ENCODE data around the gene ZBTB46. TPM values are rescaled to one million over a fixed set of nuclear protein-coding genes. Genes with fewer than 3 reads are reported as not detected.

The ZBTB46 gene
- total RNA-seq, 1 donor from 2014 or later, result 30.2 TPM

DNA sequence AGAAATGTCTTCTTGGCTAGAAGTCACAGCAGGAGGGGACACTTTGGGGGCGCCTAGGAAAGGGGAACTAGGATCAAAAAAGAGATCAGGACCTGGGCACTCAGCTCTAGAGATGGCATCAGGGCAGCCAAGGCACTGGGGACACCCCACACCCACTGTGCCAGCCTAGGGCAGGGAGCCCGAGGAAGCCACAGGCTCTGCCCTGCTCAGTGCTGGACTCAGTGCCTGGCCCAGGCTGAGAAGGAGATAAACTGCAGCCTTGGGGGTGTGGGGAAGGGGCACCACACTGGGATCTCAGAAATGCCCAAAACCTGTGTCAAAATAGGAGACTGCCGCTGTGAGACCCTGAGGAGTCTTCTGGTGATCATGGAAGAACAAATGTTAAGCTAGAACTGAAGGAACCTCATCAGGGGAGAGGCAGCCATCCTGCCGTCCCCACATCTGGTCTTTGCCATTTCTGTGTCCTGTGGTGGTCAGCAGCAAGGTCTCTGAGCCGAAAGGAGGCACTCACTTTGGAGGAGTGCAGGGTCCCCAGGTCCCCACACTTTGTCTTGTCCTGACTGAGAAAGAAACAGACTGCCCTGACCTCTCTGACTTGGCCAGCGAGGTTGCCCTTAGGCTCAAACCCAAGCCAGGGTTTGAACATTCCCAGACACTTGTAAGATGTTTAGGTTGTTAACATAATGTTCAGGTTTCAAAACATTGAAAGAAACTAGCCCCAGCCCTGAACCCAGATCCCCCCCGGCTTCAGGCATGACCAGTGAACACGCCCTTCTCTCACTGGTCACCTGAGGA is 125.6 kb downstream of the ZBTB46 start:
- intact Hi-C loops (cut with DNase I), result no loop called here
- no peak for ATAC-seq
- peak; percentile 55 for DNase-seq (ENCODE audit: low spot score)

DNA sequence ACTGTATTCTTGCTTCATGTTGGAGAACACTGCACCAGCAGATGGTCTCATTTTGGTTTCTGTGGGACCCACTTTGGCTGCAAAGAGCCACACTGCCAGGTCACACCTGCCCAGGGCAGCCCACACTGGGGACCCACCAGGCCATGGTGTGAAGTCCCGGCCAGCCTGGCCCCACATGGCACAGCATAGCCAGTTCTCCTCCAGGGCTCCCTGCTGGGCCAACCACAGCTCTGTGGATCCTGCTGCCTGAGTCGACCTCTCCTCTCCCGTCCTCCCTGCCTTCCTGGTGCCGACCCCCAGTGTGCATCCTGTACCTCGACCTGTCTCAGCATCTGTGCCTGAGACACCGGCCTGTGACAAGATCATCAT is 126.3 kb downstream of the ZBTB46 start:
- intact Hi-C loops (cut with DNase I), result no loop called here
- DNase-seq (ENCODE audit: low spot score) (peak; percentile 61), ATAC-seq (no peak)

DNA sequence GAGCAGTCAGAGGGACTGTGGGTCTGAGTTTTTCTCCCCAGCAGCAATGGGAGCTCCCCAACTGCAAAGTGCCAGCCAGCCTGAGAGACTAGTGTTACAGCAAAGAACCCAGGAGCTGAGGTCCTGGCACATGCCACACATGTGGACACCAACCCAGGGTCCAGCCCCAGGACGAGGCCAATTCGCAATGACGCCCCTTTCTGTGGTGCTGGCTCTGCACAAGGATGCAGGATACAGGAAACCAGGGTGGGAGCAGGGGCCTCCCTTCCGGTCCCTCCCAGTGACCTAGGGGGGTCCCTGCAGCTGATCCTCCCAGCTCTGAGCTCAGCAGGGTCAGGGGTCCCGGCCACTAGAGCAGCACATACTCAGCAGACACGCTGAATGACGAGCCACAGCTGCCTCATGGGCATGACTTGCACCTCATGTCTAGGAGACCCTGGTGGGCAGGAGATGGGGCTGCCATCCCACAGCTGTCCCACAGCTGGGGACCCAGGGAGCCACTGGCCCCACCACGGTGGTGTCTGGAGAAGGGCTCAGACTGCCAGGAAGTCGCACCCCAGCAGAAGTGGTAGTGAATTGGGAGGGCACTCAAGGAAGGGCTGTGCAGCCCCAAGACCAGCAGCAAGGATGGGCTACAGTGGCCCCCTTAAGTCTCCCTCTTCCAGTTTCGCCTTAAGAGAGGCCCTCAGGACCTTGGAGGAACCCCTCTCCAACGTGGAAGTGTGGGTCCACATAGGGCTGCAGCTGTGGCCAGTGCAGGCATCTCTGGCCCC is 126.9 kb downstream of the ZBTB46 start:
- DNase-seq (ENCODE audit: low spot score), result peak; percentile 55
- intact Hi-C loops (cut with DNase I), result no loop called here
- no peak for ATAC-seq

DNA sequence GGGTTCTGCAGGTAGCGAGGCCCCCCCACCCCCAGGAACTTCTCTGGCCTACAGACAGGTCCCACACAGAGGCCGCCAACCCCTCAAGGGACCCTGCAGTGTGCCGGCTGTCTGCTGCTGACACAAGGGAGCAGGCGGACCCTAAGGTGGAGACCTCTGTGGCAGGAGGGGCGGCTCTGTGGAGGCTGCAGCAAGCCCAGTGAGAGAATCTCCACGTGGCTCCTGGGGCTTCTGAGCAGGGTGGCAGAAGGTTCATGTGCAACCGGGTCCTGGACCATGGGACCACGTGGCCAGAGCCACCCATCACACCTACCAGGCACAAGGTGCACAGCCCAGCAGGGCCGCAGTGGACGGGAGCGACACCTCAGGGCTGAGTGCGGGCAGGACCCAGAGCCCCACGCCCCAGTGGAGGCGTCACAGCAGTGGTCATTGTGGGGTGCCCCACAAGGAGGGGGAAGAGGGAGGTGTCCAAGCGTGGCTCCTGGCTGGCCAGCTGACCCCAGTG is 127.5 kb downstream of the ZBTB46 start:
- intact Hi-C loops (cut with DNase I), result no loop called here
- ATAC-seq, result no peak
- DNase-seq (ENCODE audit: low spot score), result peak; percentile 59

DNA sequence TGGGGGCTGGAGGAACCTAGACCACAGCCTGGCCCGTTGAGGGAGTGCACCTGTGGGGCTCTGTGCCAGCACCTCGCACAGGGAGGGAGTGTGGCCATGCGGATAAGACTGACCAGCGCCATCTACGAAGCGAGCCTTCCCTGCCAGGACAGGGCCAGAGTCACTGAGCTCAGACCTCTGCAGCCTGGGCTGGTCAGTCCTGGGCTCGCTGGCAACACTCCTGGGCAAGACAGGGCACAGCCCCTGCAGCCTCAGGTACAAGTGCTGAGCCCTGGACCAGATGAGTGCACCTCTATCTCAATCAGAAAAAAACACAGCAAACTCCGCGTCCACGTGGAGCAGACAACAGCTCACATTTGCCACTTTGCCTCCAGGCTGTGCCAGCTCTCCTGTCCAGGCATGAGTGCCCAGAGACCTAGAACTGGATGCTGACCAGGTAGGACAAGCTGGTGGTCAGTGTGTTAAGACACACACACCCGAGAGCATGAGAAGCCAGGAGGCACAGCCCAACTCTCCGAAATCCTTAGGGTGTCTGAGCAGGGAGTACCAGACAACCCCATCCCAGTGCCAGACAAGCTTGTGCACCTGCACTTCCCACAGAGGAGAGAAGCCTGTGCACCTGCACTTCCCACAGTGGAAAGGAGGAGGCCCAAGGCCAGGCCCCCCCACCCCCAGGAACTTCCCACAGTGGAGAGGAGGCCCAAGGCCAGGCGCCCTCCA is 128.2 kb downstream of the ZBTB46 start:
- intact Hi-C loops (cut with DNase I), result no loop called here
- ATAC-seq, result no peak
- DNase-seq (ENCODE audit: low spot score), result peak; percentile 61

DNA sequence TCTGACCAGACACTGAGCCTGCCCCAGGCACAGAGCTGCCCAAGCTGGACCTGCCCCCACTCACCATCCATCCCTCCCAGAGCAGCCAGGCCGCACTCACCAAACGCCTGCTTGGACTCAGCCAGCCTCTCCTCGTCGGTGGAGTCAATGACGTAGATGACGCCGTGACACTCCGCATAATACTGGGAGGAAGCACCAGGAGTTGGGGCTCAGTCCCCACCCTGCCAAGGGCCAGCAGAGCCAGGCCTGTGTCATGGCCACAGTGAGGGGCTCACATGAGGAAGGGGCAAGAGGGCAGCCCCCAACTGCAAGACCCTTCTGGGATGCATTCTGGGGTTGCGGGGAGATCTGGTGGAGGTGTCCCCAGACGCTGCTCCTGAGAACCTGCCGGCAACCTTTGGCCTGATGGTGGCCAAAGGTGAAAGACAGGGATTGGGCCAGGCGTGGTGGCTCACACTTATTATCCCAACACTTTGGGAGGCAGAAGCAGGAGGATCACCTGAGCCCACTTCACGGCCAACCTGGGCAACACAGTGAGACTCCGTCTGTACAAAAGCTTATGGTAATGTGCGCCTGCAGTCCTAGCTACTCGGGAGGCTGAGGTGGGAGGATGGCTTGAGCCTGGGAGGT is 128.9 kb downstream of the ZBTB46 start:
- ATAC-seq (no peak), DNase-seq (ENCODE audit: low spot score) (peak; percentile 57)
- intact Hi-C loops (cut with DNase I), result no loop called here

DNA sequence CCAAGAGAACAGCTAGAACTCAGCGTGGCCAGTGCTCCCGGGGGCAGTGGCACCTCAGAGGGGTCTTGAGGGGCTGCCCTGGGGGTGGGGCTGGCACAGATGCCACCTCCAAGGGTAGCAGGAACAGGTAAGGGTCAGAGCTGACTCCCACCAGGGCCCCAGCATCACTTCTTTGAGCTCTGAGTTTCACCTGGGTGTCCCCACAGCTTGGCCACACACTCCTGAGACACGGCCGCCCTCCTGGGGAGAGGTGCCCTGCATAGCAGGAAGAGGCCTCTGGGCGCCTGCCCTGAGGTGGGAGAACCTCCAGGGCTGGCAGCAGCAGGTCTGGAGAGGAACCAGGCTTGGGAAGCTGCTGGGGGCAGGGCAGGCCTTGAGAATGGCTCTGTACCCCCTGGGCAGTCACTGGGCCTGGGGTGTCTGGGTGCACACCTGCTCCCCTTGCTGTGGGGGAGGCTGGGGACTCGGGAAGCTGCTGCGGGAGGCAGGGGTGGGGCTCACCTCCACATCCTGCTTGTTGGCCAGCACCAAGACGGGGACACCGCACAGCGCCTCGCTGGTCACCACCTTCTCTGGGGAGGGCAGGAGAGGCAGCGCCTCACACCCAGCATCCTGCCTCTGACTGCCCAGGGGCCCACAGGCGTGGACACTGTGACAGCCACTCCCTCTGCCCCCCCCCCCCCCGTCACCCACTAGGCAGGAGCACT is 129.6 kb downstream of the ZBTB46 start:
- ATAC-seq, result no peak
- peak; percentile 55 for DNase-seq (ENCODE audit: low spot score)
- intact Hi-C loops (cut with DNase I), result no loop called here

DNA sequence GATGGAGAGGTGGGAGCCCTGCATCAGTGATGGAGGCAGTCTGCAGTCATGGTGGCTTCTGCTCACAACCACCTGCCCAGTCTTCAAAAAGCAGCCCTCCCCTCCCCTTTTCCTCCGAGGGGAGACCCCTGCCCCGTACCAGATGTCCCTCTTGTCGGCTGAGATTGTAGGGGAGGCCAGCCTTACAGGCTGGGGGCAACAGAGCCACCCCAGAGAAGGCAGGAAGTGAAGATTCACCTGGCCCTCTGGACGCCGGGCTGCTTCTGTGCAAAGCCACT is 130.1 kb downstream of the ZBTB46 start:
- ATAC-seq (no peak), DNase-seq (ENCODE audit: low spot score) (no peak)
- intact Hi-C loops (cut with DNase I), result no loop called here

DNA sequence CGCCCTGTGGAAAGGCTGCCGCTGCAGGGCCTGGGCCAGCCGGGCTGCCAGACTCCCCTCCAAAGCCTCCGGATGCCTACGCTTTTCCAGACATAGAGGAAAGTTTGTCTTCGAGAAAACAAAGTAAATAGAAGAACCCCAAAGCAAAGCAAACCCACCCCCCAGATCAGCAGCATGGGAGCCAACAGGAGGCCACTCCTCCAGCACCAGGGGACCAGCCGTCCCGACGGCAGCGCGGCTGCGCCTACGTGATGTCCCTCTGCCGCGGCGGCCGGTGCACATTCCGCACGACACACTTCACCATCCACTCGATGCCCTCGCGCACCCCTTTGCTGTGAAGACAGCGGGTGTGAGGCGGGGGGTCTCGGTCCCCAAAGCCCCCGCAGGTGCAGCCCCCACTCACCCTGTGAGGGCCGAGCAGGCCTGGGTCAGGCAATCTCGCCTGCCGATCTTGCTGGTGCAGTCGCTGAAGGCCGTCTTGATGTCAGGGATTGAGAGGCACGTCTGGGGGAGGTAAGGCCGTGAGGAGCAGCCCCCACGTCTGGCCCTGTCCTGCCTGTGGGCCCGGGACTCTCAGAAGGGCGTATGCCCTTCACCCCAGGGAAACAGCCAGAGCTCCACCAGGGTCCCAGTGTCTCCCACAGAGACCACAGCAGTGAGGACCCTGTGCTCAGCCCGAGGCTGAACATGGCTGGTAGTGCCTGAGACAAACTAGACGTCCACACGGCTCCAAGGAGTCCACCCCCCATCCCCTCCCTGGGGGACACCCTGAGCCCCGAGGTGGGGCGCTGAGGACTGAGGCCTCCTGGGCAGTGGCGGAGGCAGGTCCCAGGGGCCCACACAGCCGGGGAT is 130.6 kb downstream of the ZBTB46 start:
- DNase-seq (ENCODE audit: low spot score) (peak; percentile 64), ATAC-seq (no peak)
- intact Hi-C loops (cut with DNase I), result no loop called here

DNA sequence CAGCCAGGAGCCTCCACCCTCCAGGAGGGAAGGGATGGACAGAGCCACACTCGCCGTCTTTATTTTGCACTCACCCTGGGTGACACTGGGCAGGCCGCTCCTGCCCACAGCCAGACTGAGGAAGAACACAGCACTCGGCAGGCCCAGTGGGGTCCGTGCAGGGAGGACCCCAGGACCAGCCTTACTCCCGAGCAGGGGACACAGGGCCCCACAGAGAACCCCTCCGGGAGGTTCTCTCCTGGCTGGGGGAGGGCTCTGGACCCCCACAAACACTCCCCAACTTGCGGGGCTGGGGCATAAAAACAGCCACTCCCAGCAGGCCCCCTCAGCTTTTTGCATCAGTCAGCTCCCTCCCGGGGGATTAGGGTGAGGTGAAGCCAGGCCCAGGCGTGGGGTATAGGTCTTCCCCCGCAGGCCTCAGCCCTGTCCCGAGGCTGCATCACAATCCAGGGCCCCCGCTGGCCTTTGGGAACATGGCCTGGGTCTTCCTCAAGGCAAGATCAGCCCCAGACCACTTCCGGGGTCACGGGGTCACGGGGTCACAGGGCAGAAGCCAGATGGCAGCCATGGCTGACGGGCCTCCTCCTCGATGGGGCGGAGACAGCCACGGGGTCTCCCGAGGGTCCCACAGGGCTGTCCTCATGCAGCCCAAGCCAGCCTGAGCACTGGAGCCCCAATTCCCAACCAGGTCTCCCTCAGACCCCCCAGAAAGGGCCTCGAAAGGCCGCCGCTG is 131.4 kb downstream of the ZBTB46 start:
- peak; percentile 1 for ATAC-seq
- intact Hi-C loops (cut with DNase I), result no loop called here
- DNase-seq (ENCODE audit: low spot score), result peak; percentile 64

DNA sequence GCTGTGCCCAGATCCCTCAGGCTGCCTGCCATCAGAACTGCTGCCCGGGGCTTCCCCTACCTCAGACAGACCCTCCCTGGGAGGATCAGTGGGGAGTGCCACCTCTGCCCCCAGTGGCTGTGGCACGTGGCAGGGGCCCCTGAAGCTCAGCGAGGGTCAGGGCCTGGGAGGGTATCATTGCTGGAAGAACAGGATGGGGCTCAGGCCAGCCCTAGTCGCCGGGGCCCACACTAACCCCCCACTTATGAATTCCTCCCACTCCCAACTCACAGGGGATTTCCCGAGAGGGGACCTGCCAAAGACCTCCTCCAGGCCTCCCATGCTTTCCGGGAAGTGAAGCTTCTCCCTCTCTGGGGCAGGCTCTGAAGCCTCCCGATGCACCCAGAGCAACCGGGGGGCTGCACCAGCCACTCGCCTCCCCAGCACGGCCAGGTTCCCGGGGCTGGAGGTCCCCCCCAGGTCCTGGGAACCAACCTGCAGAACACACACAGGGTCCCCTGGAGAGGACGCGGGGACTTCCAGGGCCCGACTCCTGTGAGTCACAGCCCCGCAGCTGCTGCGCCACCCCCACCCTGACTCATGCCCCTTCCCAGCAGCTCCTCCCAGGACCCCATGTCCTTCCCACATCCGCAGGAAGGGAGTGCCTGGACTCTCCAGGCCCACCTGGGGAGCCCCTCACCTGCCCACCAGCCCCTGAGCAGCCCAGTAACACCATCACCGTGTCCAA is 132.2 kb downstream of the ZBTB46 start:
- DNase-seq (ENCODE audit: low spot score) (peak; percentile 77), ATAC-seq (peak; percentile 43)
- intact Hi-C loops (cut with DNase I), result no loop called here

DNA sequence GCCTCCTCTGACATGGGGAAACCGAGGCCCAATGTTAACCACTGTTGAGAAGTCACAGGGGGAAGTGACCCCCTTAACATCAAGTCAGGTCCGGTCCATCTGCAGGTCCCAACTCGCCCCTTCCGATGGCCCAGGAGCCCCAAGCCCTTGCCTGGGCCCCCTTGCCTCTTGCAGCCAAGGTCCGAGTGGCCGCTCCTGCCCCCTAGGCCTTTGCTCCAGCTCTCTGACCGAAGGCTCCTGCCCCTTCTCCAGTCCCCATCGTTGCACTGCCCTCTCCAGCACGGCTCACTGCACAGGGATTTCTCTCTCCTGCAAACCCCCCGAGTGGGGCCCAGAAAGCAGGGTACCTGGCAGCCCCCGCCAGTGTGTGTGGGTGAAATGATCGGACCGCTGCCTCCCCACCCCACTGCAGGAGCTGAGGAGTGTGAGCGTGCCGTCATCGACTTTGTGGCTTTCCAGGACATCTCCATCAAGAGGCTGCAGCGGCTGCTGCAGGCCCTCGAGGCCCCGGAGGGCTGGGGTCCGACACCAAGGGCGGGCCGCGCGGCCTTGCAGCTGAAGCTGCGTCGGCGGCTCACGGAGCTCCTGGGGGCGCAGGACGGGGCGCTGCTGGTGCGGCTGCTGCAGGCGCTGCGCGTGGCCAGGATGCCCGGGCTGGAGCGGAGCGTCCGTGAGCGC is 133.1 kb downstream of the ZBTB46 start:
- peak; percentile 60 for DNase-seq (ENCODE audit: low spot score)
- no peak for ATAC-seq
- intact Hi-C loops (cut with DNase I), result no loop called here

DNA sequence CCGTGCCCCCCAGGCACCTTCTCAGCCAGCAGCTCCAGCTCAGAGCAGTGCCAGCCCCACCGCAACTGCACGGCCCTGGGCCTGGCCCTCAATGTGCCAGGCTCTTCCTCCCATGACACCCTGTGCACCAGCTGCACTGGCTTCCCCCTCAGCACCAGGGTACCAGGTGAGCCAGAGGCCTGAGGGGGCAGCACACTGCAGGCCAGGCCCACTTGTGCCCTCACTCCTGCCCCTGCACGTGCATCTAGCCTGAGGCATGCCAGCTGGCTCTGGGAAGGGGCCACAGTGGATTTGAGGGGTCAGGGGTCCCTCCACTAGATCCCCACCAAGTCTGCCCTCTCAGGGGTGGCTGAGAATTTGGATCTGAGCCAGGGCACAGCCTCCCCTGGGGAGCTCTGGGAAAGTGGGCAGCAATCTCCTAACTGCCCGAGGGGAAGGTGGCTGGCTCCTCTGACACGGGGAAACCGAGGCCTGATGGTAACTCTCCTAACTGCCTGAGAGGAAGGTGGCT is 133.7 kb downstream of the ZBTB46 start:
- intact Hi-C loops (cut with DNase I), result no loop called here
- peak; percentile 60 for DNase-seq (ENCODE audit: low spot score)
- no peak for ATAC-seq

DNA sequence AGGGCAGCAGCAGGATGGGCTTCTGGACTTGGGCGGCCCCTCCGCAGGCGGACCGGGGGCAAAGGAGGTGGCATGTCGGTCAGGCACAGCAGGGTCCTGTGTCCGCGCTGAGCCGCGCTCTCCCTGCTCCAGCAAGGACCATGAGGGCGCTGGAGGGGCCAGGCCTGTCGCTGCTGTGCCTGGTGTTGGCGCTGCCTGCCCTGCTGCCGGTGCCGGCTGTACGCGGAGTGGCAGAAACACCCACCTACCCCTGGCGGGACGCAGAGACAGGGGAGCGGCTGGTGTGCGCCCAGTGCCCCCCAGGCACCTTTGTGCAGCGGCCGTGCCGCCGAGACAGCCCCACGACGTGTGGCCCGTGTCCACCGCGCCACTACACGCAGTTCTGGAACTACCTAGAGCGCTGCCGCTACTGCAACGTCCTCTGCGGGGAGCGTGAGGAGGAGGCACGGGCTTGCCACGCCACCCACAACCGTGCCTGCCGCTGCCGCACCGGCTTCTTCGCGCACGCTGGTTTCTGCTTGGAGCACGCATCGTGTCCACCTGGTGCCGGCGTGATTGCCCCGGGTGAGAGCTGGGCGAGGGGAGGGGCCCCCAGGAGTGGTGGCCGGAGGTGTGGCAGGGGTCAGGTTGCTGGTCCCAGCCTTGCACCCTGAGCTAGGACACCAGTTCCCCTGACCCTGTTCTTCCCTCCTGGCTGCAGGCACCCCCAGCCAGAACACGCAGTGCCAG is 134.3 kb downstream of the ZBTB46 start, which contains the start of gene TNFRSF6B:
TSS of gene TNFRSF6B (plus strand) at position 25 of the 729 bp plus-strand sequence. CDS start at position 141, 116 bp downstream.
- intact Hi-C loops (cut with DNase I), result no loop called here
- ATAC-seq (no peak), DNase-seq (ENCODE audit: low spot score) (peak; percentile 58)

DNA sequence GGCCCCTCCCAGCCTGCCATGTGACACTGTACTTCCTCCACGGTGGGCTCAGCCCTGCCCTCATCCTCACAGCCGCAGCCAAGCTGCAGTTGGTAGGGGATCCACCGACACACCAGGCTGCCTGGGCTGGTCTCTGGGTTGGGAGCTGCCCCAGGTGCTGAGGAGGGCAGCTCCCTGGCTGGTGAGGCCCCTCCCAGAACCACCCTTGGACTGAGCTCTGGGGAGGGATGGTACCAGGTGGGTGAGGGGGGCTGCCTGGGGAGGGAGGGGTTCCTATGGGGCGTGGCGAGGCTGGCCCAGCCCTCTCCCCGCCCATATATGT is 134.8 kb downstream of the ZBTB46 start:
- ATAC-seq (no peak), DNase-seq (ENCODE audit: low spot score) (peak; percentile 59)
- intact Hi-C loops (cut with DNase I), result no loop called here

Data from sciatic nerve (tissue), 2 donors.